NB4 (cell line): ENCODE results near the gene RPGRIP1L.

Experiments used
- DNase-seq: peaks from one replicate; pipeline ENCODE4 v3.0.0; 2010; ENCODE audit warnings: low read depth
- H3K4me3 ChIP-seq: one replicate; pipeline ENCODE4 v1.5.1; 2011; ENCODE audit warnings: mild to moderate bottlenecking, low read depth, low read length, moderate library complexity
- CTCF ChIP-seq: IDR thresholded peaks from one replicate; pipeline ENCODE4 v1.5.1; 2012; ENCODE audit warnings: low read depth, low read length
- MYC ChIP-seq: IDR thresholded peaks from 2 replicates; pipeline ENCODE4 v1.6.1; 2011; ENCODE audit warnings: low read depth, low read length
- POLR2A ChIP-seq: IDR thresholded peaks from 2 replicates; pipeline ENCODE4 v1.6.1; 2011; ENCODE audit warnings: mild to moderate bottlenecking; ENCODE audit not compliant: insufficient read length; ENCODE audit errors: extremely low read depth
- TF ChIP-seq, protein P1 (sequence below): IDR thresholded peaks from 2 replicates; pipeline ENCODE4 v1.6.1; 2011; ENCODE audit warnings: low read depth, low read length

Gene RPGRIP1L

DNA sequence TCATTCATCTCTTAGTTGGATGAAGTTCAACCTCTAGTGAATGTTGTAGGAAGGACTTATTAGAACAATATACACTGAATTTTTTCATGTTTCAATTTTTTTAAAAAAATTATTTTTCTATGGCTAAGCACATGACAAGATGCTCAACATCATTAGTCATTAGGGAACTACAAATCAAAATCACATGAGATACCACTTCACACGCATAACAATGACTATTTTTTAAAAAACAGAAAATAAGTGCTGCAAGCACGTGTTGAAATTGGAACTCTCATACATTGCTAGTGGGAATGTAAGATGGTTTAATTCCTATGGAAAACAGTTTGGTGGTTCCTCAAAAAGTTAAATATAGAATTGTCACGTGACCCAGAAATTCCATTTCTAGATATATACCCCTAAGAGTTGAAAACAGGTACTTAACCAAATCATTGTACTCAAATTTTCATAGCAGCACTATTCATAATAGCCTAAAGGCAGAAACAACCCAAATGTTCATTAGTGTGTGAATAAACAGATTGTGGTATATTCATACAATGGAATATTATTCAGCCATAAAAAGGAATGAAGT is 115.5 kb downstream of the RPGRIP1L start:
- DNase-seq = no peak
- no peak overlapping the region for H3K4me3 ChIP-seq
- no peak for TF ChIP-seq MYC
- TF ChIP-seq CTCF = no peak
- TF ChIP-seq, protein P1, sequence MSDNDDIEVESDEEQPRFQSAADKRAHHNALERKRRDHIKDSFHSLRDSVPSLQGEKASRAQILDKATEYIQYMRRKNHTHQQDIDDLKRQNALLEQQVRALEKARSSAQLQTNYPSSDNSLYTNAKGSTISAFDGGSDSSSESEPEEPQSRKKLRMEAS = no peak
- TF ChIP-seq POLR2A = no peak

DNA sequence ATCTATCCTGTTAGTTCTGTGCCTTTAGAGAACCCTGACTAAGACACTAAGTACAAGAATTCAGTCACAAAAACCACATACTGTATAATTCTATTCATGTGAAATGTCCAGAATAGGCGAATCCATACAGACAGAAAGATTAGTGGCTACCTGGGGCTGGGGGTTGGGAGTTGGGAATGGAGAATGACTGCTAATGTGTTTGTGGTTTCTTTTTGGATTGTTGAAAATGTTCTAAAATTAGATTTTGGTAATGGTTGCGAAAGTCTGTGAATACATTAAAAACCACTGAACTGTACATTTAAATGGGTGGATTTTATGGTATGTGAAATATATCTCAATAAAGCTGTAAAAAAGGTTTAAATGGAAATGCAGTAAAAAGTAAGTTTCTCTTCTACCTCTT is 120.3 kb downstream of the RPGRIP1L start:
- TF ChIP-seq MYC (no peak), POLR2A (no peak), CTCF (no peak)
- TF ChIP-seq, protein P1 = no peak
- no peak overlapping the region for H3K4me3 ChIP-seq
- peak; percentile 36 for DNase-seq

DNA sequence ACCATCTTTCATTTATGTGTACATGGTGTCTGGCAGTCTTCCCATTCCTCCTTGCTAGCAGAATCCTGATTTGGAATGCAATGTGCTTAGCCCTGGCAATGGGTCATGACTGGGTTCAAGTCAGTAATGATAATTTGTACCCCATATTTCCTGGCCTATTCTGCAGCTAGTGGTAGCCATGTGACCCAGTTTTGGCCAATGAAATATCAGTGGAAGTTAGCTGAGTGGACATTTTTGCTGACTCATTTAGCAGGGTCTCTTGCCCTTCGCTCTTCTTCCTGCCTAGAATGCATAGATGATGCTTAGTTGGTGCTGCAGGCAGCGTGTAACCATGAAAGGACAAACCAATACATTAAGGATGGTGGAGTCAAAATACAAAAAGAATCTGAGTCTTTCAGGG is 121.9 kb downstream of the RPGRIP1L start:
- no peak overlapping the region for H3K4me3 ChIP-seq
- no peak for TF ChIP-seq POLR2A
- DNase-seq = peak; percentile 6

DNA sequence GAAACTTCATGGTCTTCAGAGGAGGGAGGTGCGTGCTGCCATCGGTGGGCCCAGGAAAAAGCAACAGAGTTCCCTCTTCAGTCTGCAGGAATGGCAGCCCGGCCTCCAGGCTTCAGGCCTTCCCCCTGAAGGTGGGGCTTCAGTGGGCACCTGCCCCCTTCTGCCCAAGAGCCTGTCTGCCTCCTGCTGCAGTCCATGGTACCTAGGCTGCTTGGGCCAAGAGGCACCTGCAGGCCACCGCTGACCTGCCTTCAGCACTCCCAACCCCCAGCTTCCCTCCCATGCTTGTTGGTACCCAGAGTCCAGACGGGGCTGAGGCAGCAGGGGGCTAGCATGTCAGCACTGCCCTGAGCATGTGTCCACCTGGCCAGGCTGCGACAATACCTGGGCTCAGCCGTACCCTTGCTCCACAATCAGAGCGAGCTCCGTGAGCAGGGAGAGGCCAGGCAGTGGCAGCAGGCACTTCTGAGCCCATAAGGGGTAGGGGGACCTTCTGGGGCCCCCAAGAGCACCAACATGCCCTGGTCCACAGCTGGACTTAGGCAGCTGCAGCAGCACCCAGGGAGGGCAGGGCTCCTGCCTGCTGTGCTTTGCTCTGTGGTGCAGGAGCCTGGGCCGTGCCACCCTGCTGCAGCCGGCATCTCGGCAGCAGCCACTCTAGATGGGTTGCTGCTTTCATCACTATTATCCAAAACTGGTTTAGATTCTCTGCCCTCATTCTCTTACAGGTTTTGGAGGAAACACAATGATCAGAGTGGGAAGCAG is 123.4 kb downstream of the RPGRIP1L start:
- no peak for TF ChIP-seq MYC
- TF ChIP-seq, protein P1 = no peak
- TF ChIP-seq POLR2A = no peak
- no peak for TF ChIP-seq CTCF
- no peak overlapping the region for H3K4me3 ChIP-seq
- DNase-seq = no peak

- TF ChIP-seq MYC (no peak), POLR2A (no peak), CTCF (no peak)
- TF ChIP-seq, protein P1 = no peak
- H3K4me3 ChIP-seq = no peak overlapping the region
- no peak for DNase-seq
These were observed 126.8 kb downstream of the RPGRIP1L start for GRCh38 chr16:53576904-53577303.

DNA sequence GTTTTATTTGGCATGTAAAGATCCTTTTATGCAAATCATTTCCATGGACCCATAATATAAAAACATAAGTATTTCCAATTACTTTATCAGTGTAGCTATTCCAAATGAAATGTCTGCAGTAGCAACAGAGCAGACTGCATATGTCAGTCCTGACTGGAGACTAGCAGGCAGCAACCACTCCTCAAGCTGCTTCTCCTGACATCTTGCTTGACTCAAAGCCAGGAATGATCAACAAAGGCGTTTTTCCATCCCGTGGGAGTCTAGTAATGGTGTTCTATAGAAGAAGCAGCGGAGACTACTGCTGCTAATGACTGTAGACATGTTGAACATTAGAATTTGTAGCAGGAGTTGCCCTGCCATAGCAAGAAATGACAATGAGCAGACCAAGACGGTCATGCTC is 127.4 kb downstream of the RPGRIP1L start:
- no peak for TF ChIP-seq MYC
- TF ChIP-seq POLR2A = no peak
- TF ChIP-seq CTCF = no peak
- TF ChIP-seq, protein P1 = no peak
- no peak overlapping the region for H3K4me3 ChIP-seq
- DNase-seq = no peak
